HUDEP-2 (cell line): ENCODE results near the gene BCO2.
A peak's percentile ranks its signal among the peaks of the same experiment; 100 is the strongest.

Experiments
- DNase-seq, 76 experiments: peaks; one replicate each; lab custom pipeline; 2025; ENCODE audit not compliant: unreplicated experiment in 76 of 76; lab: John Stamatoyannopoulos, UW

The BCO2 gene

GRCh38 chr11:112212710-112213109 is 37.4 kb downstream of the BCO2 start:
- DNase-seq: peak in 1 of 76 experiments; percentile 5

- DNase-seq: no peak
Measured at GRCh38 chr11:112213753-112214152, 38.4 kb downstream of the BCO2 start.

- DNase-seq: no peak
Measured at GRCh38 chr11:112215621-112216020, 40.3 kb downstream of the BCO2 start.

- DNase-seq: no peak
Measured at GRCh38 chr11:112216561-112217105, 41.3 kb downstream of the BCO2 start.

- DNase-seq: peak in 37 of 76 experiments; percentile 1 to 62 (median 38)
Measured at GRCh38 chr11:112219476-112220232, 44.3 kb downstream of the BCO2 start.

GRCh38 chr11:112221274-112221835 is 46.0 kb downstream of the BCO2 start:
- DNase-seq: no peak

GRCh38 chr11:112222303-112222702 is 47.0 kb downstream of the BCO2 start:
- DNase-seq: no peak

- DNase-seq: no peak
Measured at GRCh38 chr11:112223121-112223520, 47.8 kb downstream of the BCO2 start.

GRCh38 chr11:112223754-112224532 is 48.6 kb downstream of the BCO2 start:
- DNase-seq: no peak

- DNase-seq: no peak
Measured at GRCh38 chr11:112225753-112226061, 50.4 kb downstream of the BCO2 start.

- peak in 72 of 76 experiments; percentile 21 to 84 (median 68) for DNase-seq
Measured at GRCh38 chr11:112226062-112226830, 50.9 kb downstream of the BCO2 start, which contains the start of gene PTS. Gene PTS, plus strand, starts transcription at chr11:112226428. Its CDS starts 16 bp downstream, at chr11:112226444.

- DNase-seq: peak in 1 of 76 experiments; percentile 36
Measured at GRCh38 chr11:112226831-112227401, 51.6 kb downstream of the BCO2 start.

GRCh38 chr11:112227471-112227870 is 52.2 kb downstream of the BCO2 start:
- DNase-seq: no peak

- no peak for DNase-seq
Measured at GRCh38 chr11:112228706-112229105, 53.4 kb downstream of the BCO2 start.

- DNase-seq: no peak
Measured at GRCh38 chr11:112229159-112229558, 53.8 kb downstream of the BCO2 start.

GRCh38 chr11:112229746-112230433 is 54.6 kb downstream of the BCO2 start:
- no peak for DNase-seq

- no peak for DNase-seq
Measured at GRCh38 chr11:112231952-112232351, 56.6 kb downstream of the BCO2 start.

GRCh38 chr11:112235750-112236390 is 60.6 kb downstream of the BCO2 start:
- DNase-seq: no peak

GRCh38 chr11:112237451-112237850 is 62.1 kb downstream of the BCO2 start:
- DNase-seq: no peak
